MM.1S (cell line): ENCODE measurements around the gene CPLX4.

Source experiments
- DNase-seq: peaks from one replicate; pipeline ENCODE4 v3.0.0-alpha.2; 2015
- H2AFZ ChIP-seq: fragments of 300-600 bp; sonication (generic); 2 replicates; pipeline ENCODE4 v1.6.0; 2016; ENCODE audit warnings: antibody characterized with exemption, low read length
- H3F3A ChIP-seq: fragments of 300-600 bp; sonication (generic); 2 replicates; pipeline ENCODE4 v1.6.1; 2016; ENCODE audit warnings: mild to moderate bottlenecking, antibody characterized with exemption, low read length, moderate library complexity, mixed read lengths; ENCODE audit not compliant: insufficient read depth
- H3K27ac ChIP-seq: fragments of 300-600 bp; sonication (generic); 2 replicates; pipeline ENCODE4 v1.5.1; 2016; ENCODE audit warnings: mild to moderate bottlenecking, low read length
- H3K27me3 ChIP-seq: fragments of 300-600 bp; sonication (generic); replicated peaks from 2 replicates; pipeline ENCODE4 v1.6.0; 2016; ENCODE audit warnings: low read length; ENCODE audit not compliant: insufficient read depth
- H3K36me3 ChIP-seq: fragments of 300-600 bp; sonication (generic); replicated peaks from 2 replicates; pipeline ENCODE4 v1.6.1; 2016; ENCODE audit warnings: mild to moderate bottlenecking, low read length, mixed read lengths; ENCODE audit not compliant: insufficient read depth
- H3K4me1 ChIP-seq: fragments of 300-600 bp; sonication (generic); 2 replicates; pipeline ENCODE4 v1.6.1; 2016; ENCODE audit warnings: low read length, mixed read lengths
- H3K4me2 ChIP-seq: fragments of 300-600 bp; sonication (generic); 2 replicates; pipeline ENCODE4 v1.6.0; 2016; ENCODE audit warnings: low read depth, low read length
- H3K4me3 ChIP-seq: fragments of 300-600 bp; sonication (generic); 2 replicates; pipeline ENCODE4 v1.5.1; 2016; ENCODE audit warnings: low read length, mixed read lengths
- H3K79me2 ChIP-seq: fragments of 300-600 bp; sonication (generic); 2 replicates; pipeline ENCODE4 v1.6.1; 2016; ENCODE audit warnings: mixed run types, low read length, mixed read lengths
- H3K9ac ChIP-seq: fragments of 300-600 bp; sonication (generic); 2 replicates; pipeline ENCODE4 v1.6.1; 2016; ENCODE audit warnings: low read length, mixed read lengths
- H3K9me2 ChIP-seq: fragments of 300-600 bp; sonication (generic); replicated peaks from 2 replicates; pipeline ENCODE4 v1.6.1; 2016; ENCODE audit warnings: mild to moderate bottlenecking, low read length, mixed read lengths; ENCODE audit not compliant: insufficient read depth
- H3K9me3 ChIP-seq: fragments of 300-600 bp; sonication (generic); replicated peaks from 2 replicates; pipeline ENCODE4 v1.6.1; 2016; ENCODE audit warnings: mild to moderate bottlenecking, low read length, mixed read lengths; ENCODE audit not compliant: insufficient read depth
- H4K20me1 ChIP-seq: fragments of 300-600 bp; sonication (generic); 2 replicates; pipeline ENCODE4 v1.6.1; 2016; ENCODE audit warnings: mild to moderate bottlenecking, low read length, moderate library complexity, mixed read lengths; ENCODE audit not compliant: insufficient read depth
- CTCF ChIP-seq: fragments of 300-600 bp; sonication (generic); IDR thresholded peaks from 2 replicates; pipeline ENCODE4 v1.5.1; 2016; ENCODE audit warnings: antibody characterized with exemption, low read length, mixed read lengths
- EZH2 ChIP-seq: fragments of 300-600 bp; sonication (generic); optimal IDR thresholded peaks from 2 replicates; pipeline ENCODE3; 2017; ENCODE audit warnings: low read depth, mild to moderate bottlenecking, antibody characterized with exemption, low read length, mixed read lengths
- EZH2phosphoT487 ChIP-seq: fragments of 300-600 bp; sonication (generic); IDR thresholded peaks from 2 replicates; pipeline ENCODE4 v1.6.1; 2018; ENCODE audit warnings: antibody characterized with exemption, low read length

The CPLX4 gene

DNA sequence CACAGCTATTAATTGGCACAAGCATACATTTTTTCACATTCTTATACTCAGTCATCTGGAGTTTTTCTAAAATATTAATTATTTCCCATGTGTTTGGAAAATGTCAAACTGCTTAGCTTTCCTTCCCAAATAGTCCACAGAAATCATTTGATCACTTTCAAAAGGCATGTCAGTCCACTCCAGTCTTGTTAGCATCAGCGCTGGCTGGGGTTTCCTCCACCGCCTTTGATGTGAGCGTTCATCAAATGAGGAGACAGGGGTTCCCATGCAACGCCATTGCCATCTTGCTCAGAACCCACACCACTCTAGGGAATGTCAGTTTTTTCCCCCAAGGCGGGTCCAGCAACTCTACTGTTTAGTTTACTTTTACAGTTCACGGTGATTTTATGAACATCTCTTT, 32.1 kb downstream of the CPLX4 start:
- Histone ChIP-seq H3K79me2 (no peaks in the 10 kb centered on the region), H3K9me2 (no peaks in the 10 kb centered on the region), H3F3A (no peaks in the 10 kb centered on the region), H3K4me2 (no peak overlapping the region), H3K27me3 (no peaks in the 10 kb centered on the region), H3K27ac (no peak overlapping the region), H3K4me3 (no peak overlapping the region), H3K9ac (no peak overlapping the region), H3K36me3 (no peaks in the 10 kb centered on the region), H4K20me1 (no peaks in the 10 kb centered on the region), H2AFZ (no peak overlapping the region), H3K9me3 (no peaks in the 10 kb centered on the region), H3K4me1 (no peaks in the 10 kb centered on the region)
- TF ChIP-seq EZH2phosphoT487 (no peak), EZH2 (no peak), CTCF (no peak)
- DNase-seq, result no peak

GRCh38 chr18:59282341-59282740, 36.1 kb downstream of the CPLX4 start:
- no peak overlapping the region for H3K27ac ChIP-seq
- no peaks in the 10 kb centered on the region for H3F3A ChIP-seq
- no peaks in the 10 kb centered on the region for H3K4me1 ChIP-seq
- no peaks in the 10 kb centered on the region for H3K79me2 ChIP-seq
- DNase-seq, result no peak
- H3K36me3 ChIP-seq, result no peaks in the 10 kb centered on the region
- no peaks in the 10 kb centered on the region for H3K9me2 ChIP-seq
- H2AFZ ChIP-seq, result no peak overlapping the region
- no peak overlapping the region for H3K9ac ChIP-seq
- no peak overlapping the region for H3K4me3 ChIP-seq
- H3K27me3 ChIP-seq, result no peaks in the 10 kb centered on the region
- no peaks in the 10 kb centered on the region for H4K20me1 ChIP-seq
- TF ChIP-seq EZH2 (no peak), CTCF (no peak), EZH2phosphoT487 (no peak)
- H3K9me3 ChIP-seq, result no peaks in the 10 kb centered on the region
- H3K4me2 ChIP-seq, result no peak overlapping the region

DNA sequence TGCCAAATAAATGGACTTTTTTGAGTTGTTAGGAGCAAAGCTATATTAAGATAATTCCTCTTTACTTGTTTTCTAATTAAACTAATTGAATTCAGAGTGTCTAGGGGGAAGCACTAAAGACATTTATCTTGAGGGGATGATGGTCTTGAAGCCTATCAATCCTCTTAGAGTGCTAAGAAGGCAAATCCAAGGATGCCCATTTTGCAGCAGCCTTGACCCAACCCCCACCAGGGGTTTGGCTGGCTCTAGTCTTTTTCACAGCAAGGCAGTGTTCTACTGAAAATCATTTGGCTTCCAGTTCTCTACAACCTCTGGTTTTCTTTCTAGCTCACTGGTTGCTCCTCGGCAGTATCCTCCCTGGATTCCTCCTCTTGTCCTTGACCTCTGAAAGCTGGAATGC, 38.7 kb downstream of the CPLX4 start:
- no peak overlapping the region for H2AFZ ChIP-seq
- H4K20me1 ChIP-seq, result no peaks in the 10 kb centered on the region
- no peaks in the 10 kb centered on the region for H3K27me3 ChIP-seq

More for the DNA sequence above, 38.7 kb downstream of the CPLX4 start:
- Histone ChIP-seq H3F3A (no peaks in the 10 kb centered on the region), H3K4me1 (no peaks in the 10 kb centered on the region), H3K36me3 (no peaks in the 10 kb centered on the region), H3K9me3 (no peaks in the 10 kb centered on the region), H3K9ac (no peak overlapping the region), H3K27ac (no peak overlapping the region), H3K4me3 (no peak overlapping the region), H3K9me2 (no peaks in the 10 kb centered on the region), H3K4me2 (no peak overlapping the region), H3K79me2 (no peaks in the 10 kb centered on the region)
- DNase-seq, result no peak
- TF ChIP-seq CTCF (no peak), EZH2phosphoT487 (no peak), EZH2 (no peak)
